ENCODE results near the gene GPATCH3.
A peak's percentile ranks its signal among the peaks of the same experiment; 100 is the strongest.

GRCh38 chr1:26922431-26922729, 22.1 kb upstream of the GPATCH3 start:
- TF ChIP-seq POLR2AphosphoS5 (IDR thresholded peaks at IDR 0.05; ENCODE audit: insufficient read depth, low read depth, low read length) (peak; percentile 3), CTCF (IDR thresholded peaks at IDR 0.05; ENCODE audit: extremely low read depth in 1 of 2, insufficient read depth in 1 of 2, low read depth in 1 of 2, low read length in 2 of 2) (no peak)

All from endothelial cell of umbilical vein (primary cell).